ENCODE results near the gene MAJIN. TPM values are rescaled to one million over a fixed set of nuclear protein-coding genes. Genes with fewer than 3 reads are reported as not detected.

Gene MAJIN
- total and polyA plus RNA-seq, 9 of the 15 experiments (the other 6 are each of a cell fraction or from before 2014, with no cell fraction given), result 0.17 to 0.83 (median 0.24) TPM; not detected in 2

GRCh38 chr11:64931290-64931689 lies 40.6 kb downstream of the MAJIN start:
- intact Hi-C loops (cut with micrococcal nuclease) (no loop called here), in situ Hi-C loops (cut with MboI) (no loop called here)
- TF ChIP-seq HNRNPLL (IDR thresholded peaks at IDR 0.05; ENCODE audit: low read depth, low read length, poor library complexity, severe bottlenecking) (no peak), KLF6 (CRISPR knock-in tag; IDR thresholded peaks at IDR 0.05; ENCODE audit: borderline replicate concordance) (no peak), ZBTB12 (CRISPR knock-in tag; IDR thresholded peaks at IDR 0.05) (no peak), HINFP (tag; conservative IDR thresholded peaks at IDR 0.05; ENCODE audit: low read depth) (no peak), NBN (IDR thresholded peaks at IDR 0.05; ENCODE audit: low read depth) (no peak), ZNF395 (CRISPR knock-in tag; IDR thresholded peaks at IDR 0.05) (no peak), ZNF644 (tag; IDR thresholded peaks at IDR 0.05; ENCODE audit: low read depth) (no peak), ASH1L (IDR thresholded peaks at IDR 0.05; ENCODE audit: borderline replicate concordance, low read depth, partially characterized antibody) (no peak), MTA2 (IDR thresholded peaks at IDR 0.05; ENCODE audit: low read depth) (no peak), ZBTB34 (CRISPR knock-in tag; IDR thresholded peaks at IDR 0.05) (no peak), ZC3H8 (IDR thresholded peaks at IDR 0.05) (no peak), KLF13 (tag; IDR thresholded peaks at IDR 0.05; ENCODE audit: borderline replicate concordance, low read depth) (no peak), HES1 (IDR thresholded peaks at IDR 0.05; ENCODE audit: low read depth) (no peak), MAFK (IDR thresholded peaks at IDR 0.05; ENCODE audit: low read length) (no peak)
- H3K27ac ChIP-seq (ENCODE audit: extremely low read depth, low read depth, low read length), result no peak overlapping the region
- H3K9ac ChIP-seq (ENCODE audit: insufficient read depth in 1 of 2, low read depth in 2 of 2, low read length in 2 of 2), result 0 out of 4 replicates have a peak overlapping the region, but pooled peaks of 1 of the 2 experiments have one; percentile 11
- H3K27me3 ChIP-seq (ENCODE audit: control insufficient read depth in 2 of 2, insufficient read depth in 2 of 2, low read length in 2 of 2), result no peaks in the 10 kb centered on the region
- no TSS peak for BruUV-seq (replicated peaks)
- H4K20me1 ChIP-seq (replicated peaks; ENCODE audit: control insufficient read depth, insufficient read depth, low read length), result no peaks in the 10 kb centered on the region; the same call in 1 of the 2 replicates
- H3K36me3 ChIP-seq (ENCODE audit: control insufficient read depth, insufficient read depth, low read length), result peaks cover 7% of the 10 kb centered on the region; the same call in 1 of the 3 replicates
- H3K9me1 ChIP-seq (ENCODE audit: control insufficient read depth, insufficient read depth, low read length), result no peaks in the 10 kb centered on the region
- 88% methylated on average over 5 of the region's 7 CpGs for WGBS (ENCODE audit: insufficient coverage, low coverage, missing lambda C conversion rate)
- ATAC-seq, result no peak
- FAIRE-seq, result no peak
- ChIA-PET CTCF (ENCODE audit: low intra/inter-chr PET ratio) (no interaction called here), POLR2A (interaction anchor here (1.0 kb wide), 1 partner anchor 14 kb away, joined by 3 read pairs; no protein-coding TSS in a partner anchor)
- no peak overlapping the region for H3K4me3 ChIP-seq
- H3K4me1 ChIP-seq (replicated peaks in 1 of 2; ENCODE audit: control insufficient read depth in 2 of 2, insufficient read depth in 2 of 2, low read length in 2 of 2), result peaks cover 8 to 36% of the 10 kb centered on the region in 2 experiments; a peak in 4 of 5 replicates
- no peaks in the 10 kb centered on the region for H3K9me3 ChIP-seq (replicated peaks; ENCODE audit: control insufficient read depth, insufficient read depth, low read depth, low read length)
- H2AFZ ChIP-seq (ENCODE audit: low read depth, low read length), result no peak overlapping the region
- H3K79me2 ChIP-seq (ENCODE audit: control insufficient read depth, insufficient read depth, low read length), result no peaks in the 10 kb centered on the region
- H3K4me2 ChIP-seq (ENCODE audit: insufficient read depth, low read length), result no peak overlapping the region
- DNase-seq (ENCODE audit: extremely low read depth in 1 of 4, low spot score in 3 of 4), result no peak

Data from K562 (cell line).